Measurements from ENCODE around the gene OR10V1. TPM values are rescaled to one million over a fixed set of nuclear protein-coding genes. Genes with fewer than 3 reads are reported as not detected.

OR10V1 gene
- total and polyA plus RNA-seq, 4 donors = not detected

- intact Hi-C loops (cut with DNase I) = no loop called here
- Histone ChIP-seq H3K27ac (ENCODE audit: low read depth in 1 of 2, low read length in 2 of 2) (no peak overlapping the region), H3K9me3 (ENCODE audit: control insufficient read depth, low read length) (no peaks in the 10 kb centered on the region), H3K4me1 (ENCODE audit: control insufficient read depth in 1 of 2, insufficient read depth in 2 of 2, low read length in 2 of 2) (no peaks in the 10 kb centered on the region), H3K27me3 (ENCODE audit: control insufficient read depth in 1 of 2, insufficient read depth in 2 of 2, low read length in 1 of 2) (no peaks in the 10 kb centered on the region), H3K36me3 (ENCODE audit: control insufficient read depth in 1 of 2, insufficient read depth in 2 of 2, low read length in 1 of 2) (no peaks in the 10 kb centered on the region), H3K4me3 (ENCODE audit: low read length in 2 of 2) (no peak overlapping the region)
- ATAC-seq (ENCODE audit: low FRiP score) = no peak
- WGBS, 2 donors = 91% methylated on average over 1 of the region's 1 CpG
- DNase-seq = no peak
These were observed 13.8 kb upstream of the OR10V1 start for GRCh38 chr11:59727426-59727825.

DNA sequence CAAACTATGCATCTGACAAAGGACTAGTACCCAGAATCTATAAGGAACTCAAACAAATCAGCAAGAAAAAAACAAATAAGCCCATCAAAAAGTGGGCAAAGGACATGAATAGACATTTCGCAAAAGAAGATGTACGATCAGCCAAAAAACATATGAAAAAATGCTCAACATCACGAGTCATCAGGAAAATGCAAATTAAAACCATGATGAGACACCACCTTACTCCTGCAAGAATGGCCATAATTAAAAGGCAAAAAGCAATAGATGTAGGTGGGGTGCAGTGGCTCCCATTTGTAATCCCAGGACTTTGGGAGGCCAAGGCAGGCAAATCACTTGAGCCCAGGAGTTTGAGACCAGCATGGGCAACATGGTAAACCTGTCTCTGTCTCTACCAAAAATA lies 10.4 kb upstream of the OR10V1 start:
- intact Hi-C loops (cut with DNase I) = no loop called here
- Histone ChIP-seq H3K27ac (ENCODE audit: low read depth in 1 of 2, low read length in 2 of 2) (no peak overlapping the region), H3K4me1 (ENCODE audit: control insufficient read depth in 1 of 2, insufficient read depth in 2 of 2, low read length in 2 of 2) (no peaks in the 10 kb centered on the region), H3K4me3 (ENCODE audit: low read length in 2 of 2) (no peak overlapping the region), H3K9me3 (ENCODE audit: control insufficient read depth, low read length) (no peaks in the 10 kb centered on the region), H3K27me3 (ENCODE audit: control insufficient read depth in 1 of 2, insufficient read depth in 2 of 2, low read length in 1 of 2) (no peaks in the 10 kb centered on the region), H3K36me3 (ENCODE audit: control insufficient read depth in 1 of 2, insufficient read depth in 2 of 2, low read length in 1 of 2) (no peaks in the 10 kb centered on the region)
- ATAC-seq (ENCODE audit: low FRiP score) (no peak), DNase-seq (no peak)
- 78 to 86% methylated on average over 3 of the region's 3 CpGs for WGBS, 2 donors

DNA sequence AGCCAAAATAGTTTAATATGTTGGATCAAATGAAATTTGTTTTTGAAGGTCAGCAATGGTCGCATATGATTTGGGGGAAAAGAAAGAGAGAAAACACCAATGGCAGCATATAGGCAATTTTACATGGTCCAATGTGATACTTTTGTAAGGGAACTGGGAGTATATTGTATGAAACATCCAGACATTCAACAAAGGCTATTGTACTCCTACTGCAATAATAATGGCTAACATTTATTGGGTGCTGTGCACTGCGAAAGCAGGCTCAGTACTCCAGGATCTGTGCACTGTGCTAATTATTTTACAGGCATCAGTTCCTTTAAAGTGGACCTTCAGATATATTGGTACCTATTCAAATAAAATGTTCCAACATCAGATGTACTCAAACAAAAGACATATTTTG lies 5.9 kb upstream of the OR10V1 start:
- no peaks in the 10 kb centered on the region for H3K36me3 ChIP-seq (ENCODE audit: control insufficient read depth in 1 of 2, insufficient read depth in 2 of 2, low read length in 1 of 2)

DNA sequence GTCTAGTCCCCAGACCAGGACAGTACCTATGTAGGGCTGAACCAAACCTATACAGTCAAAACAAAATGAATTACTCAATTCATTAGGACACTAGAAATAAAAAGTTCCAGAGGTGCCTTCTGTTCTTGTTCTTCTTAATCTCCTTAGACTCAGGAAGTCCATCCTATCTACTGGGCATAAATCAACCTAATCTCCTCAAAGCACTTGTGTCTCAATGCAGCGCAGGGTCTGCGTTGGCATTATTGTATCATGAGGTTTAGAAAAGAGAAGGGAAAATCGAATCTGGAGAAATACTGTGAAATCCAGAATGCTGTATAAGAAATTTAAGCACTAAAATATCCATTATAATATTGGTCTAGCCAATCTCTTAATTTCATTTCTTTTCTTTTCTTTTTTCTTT lies 2.4 kb upstream of the OR10V1 start:
- Histone ChIP-seq H3K27me3 (ENCODE audit: control insufficient read depth in 1 of 2, insufficient read depth in 2 of 2, low read length in 1 of 2) (peaks cover 0 to 1% of the 10 kb centered on the region in 2 donors), H3K27ac (ENCODE audit: low read depth in 1 of 2, low read length in 2 of 2) (no peak overlapping the region), H3K36me3 (ENCODE audit: control insufficient read depth in 1 of 2, insufficient read depth in 2 of 2, low read length in 1 of 2) (no peaks in the 10 kb centered on the region), H3K4me1 (ENCODE audit: control insufficient read depth in 1 of 2, insufficient read depth in 2 of 2, low read length in 2 of 2) (no peaks in the 10 kb centered on the region), H3K4me3 (ENCODE audit: low read length in 2 of 2) (no peak overlapping the region), H3K9me3 (ENCODE audit: control insufficient read depth, low read length) (no peaks in the 10 kb centered on the region)
- WGBS, 2 donors = 73 to 77% methylated on average over 3 of the region's 3 CpGs
- intact Hi-C loops (cut with DNase I) = no loop called here
- DNase-seq = no peak
- ATAC-seq (ENCODE audit: low FRiP score) = no peak

More for the DNA sequence above, 5.9 kb upstream of the OR10V1 start:
- H3K27me3 ChIP-seq (ENCODE audit: control insufficient read depth in 1 of 2, insufficient read depth in 2 of 2, low read length in 1 of 2) = peaks cover 0 to 1% of the 10 kb centered on the region in 2 donors
- DNase-seq (no peak), ATAC-seq (ENCODE audit: low FRiP score) (no peak)
- H3K4me3 ChIP-seq (ENCODE audit: low read length in 2 of 2) = no peak overlapping the region
- no peaks in the 10 kb centered on the region for H3K9me3 ChIP-seq (ENCODE audit: control insufficient read depth, low read length)
- H3K27ac ChIP-seq (ENCODE audit: low read depth in 1 of 2, low read length in 2 of 2) = no peak overlapping the region
- H3K4me1 ChIP-seq (ENCODE audit: control insufficient read depth in 1 of 2, insufficient read depth in 2 of 2, low read length in 2 of 2) = no peaks in the 10 kb centered on the region
- WGBS, 2 donors = 76 to 80% methylated on average over 2 of the region's 2 CpGs
- intact Hi-C loops (cut with DNase I) = no loop called here

DNA sequence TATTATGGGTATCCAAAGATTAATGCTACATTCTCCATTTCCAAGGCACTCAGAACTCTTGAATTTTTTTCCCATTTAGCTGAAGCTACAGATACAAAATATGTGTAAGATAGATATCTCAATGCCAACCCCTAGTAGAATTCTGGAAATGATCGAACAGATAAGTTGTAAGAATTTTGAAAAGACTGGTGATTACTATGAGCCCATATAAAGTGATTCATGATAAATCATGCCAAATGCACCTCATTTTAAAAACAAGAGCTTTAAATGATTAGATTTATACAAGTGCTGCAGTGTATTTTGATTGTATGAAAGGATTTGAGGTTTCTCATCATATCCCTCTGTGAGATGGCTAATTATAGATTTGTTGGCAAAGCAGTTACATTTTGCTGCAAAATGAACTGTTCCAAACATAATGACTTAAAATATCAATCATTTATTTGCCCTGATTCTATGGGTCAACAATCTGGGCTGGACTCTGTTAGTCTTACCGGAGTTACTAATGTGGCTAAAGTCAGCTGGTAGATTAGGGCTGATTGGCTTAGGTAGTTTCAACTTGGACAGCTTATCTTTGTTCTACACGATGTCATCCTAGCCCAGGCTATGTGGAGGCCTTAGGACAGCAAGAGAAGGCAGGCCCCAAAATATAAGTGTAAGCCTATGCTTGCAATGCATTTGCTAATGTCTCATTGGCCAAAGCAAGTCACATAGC lies 3.4 kb downstream of the OR10V1 start:
- WGBS, 2 donors = 6 to 12% methylated on average over 3 of the region's 3 CpGs
- Histone ChIP-seq H3K27me3 (ENCODE audit: control insufficient read depth in 1 of 2, insufficient read depth in 2 of 2, low read length in 1 of 2) (no peaks in the 10 kb centered on the region), H3K4me3 (ENCODE audit: low read length in 2 of 2) (no peak overlapping the region), H3K4me1 (ENCODE audit: control insufficient read depth in 1 of 2, insufficient read depth in 2 of 2, low read length in 2 of 2) (no peaks in the 10 kb centered on the region), H3K9me3 (ENCODE audit: control insufficient read depth, low read length) (no peaks in the 10 kb centered on the region), H3K36me3 (ENCODE audit: control insufficient read depth in 1 of 2, insufficient read depth in 2 of 2, low read length in 1 of 2) (no peaks in the 10 kb centered on the region), H3K27ac (ENCODE audit: low read depth in 1 of 2, low read length in 2 of 2) (no peak overlapping the region)
- no peak for ATAC-seq (ENCODE audit: low FRiP score)
- intact Hi-C loops (cut with DNase I) = no loop called here
- DNase-seq = no peak

GRCh38 chr11:59708537-59708936 lies 5.1 kb downstream of the OR10V1 start:
- 58% methylated on average over 1 of the region's 1 CpG for WGBS, 2 donors
- ATAC-seq (ENCODE audit: low FRiP score) = no peak

GRCh38 chr11:59707371-59707770 lies 6.3 kb downstream of the OR10V1 start:
- H3K27ac ChIP-seq (ENCODE audit: low read depth in 1 of 2, low read length in 2 of 2) = no peak overlapping the region
- no peaks in the 10 kb centered on the region for H3K9me3 ChIP-seq (ENCODE audit: control insufficient read depth, low read length)
- H3K36me3 ChIP-seq (ENCODE audit: control insufficient read depth in 1 of 2, insufficient read depth in 2 of 2, low read length in 1 of 2) = no peaks in the 10 kb centered on the region
- DNase-seq (no peak), ATAC-seq (ENCODE audit: low FRiP score) (no peak)
- 77 to 86% methylated on average over 1 of the region's 1 CpG for WGBS, 2 donors
- no peaks in the 10 kb centered on the region for H3K4me1 ChIP-seq (ENCODE audit: control insufficient read depth in 1 of 2, insufficient read depth in 2 of 2, low read length in 2 of 2)
- H3K4me3 ChIP-seq (ENCODE audit: low read length in 2 of 2) = no peak overlapping the region
- intact Hi-C loops (cut with DNase I) = no loop called here
- no peaks in the 10 kb centered on the region for H3K27me3 ChIP-seq (ENCODE audit: control insufficient read depth in 1 of 2, insufficient read depth in 2 of 2, low read length in 1 of 2)

More at GRCh38 chr11:59708537-59708936, 5.1 kb downstream of the OR10V1 start:
- H3K4me3 ChIP-seq (ENCODE audit: low read length in 2 of 2) = no peak overlapping the region
- no peaks in the 10 kb centered on the region for H3K9me3 ChIP-seq (ENCODE audit: control insufficient read depth, low read length)
- no peak overlapping the region for H3K27ac ChIP-seq (ENCODE audit: low read depth in 1 of 2, low read length in 2 of 2)
- H3K4me1 ChIP-seq (ENCODE audit: control insufficient read depth in 1 of 2, insufficient read depth in 2 of 2, low read length in 2 of 2) = no peaks in the 10 kb centered on the region
- H3K36me3 ChIP-seq (ENCODE audit: control insufficient read depth in 1 of 2, insufficient read depth in 2 of 2, low read length in 1 of 2) = no peaks in the 10 kb centered on the region
- no peaks in the 10 kb centered on the region for H3K27me3 ChIP-seq (ENCODE audit: control insufficient read depth in 1 of 2, insufficient read depth in 2 of 2, low read length in 1 of 2)
- intact Hi-C loops (cut with DNase I) = no loop called here
- DNase-seq = no peak

DNA sequence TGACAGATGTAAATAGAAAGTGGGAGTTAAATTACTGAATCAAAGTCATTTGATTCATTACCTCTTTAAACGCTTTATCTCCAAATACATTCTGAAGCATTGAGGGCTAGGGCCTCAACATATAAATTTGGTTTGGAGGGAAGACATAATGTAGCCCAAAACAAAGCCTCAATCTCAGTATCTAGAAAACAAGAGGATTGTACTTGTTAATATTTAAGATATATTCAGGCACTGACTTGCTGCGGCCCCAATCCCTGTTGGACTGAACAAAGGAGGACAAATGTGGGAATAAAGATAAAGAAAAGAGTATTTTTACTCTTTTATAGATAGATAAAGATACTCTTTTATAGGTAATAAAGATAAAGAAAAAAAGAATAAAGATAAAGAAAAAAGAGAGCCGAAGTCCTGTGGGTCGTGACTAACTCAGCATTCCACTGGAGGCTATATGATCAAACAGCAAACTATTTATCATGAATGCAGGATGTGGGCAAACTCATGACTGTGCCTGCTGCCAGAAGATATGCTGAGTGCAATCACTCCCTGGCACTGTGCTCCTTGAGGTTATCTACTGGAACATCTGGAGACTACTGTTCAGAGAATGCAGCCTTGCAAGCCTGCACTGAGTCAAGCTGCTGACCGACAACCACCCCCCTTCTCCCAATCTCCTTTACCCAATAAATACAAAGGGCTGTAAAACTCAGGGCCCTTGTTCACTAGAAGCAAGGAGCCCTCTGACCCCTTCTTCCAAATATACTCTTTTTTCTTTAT lies 6.9 kb downstream of the OR10V1 start:
- H3K4me1 ChIP-seq (ENCODE audit: control insufficient read depth in 1 of 2, insufficient read depth in 2 of 2, low read length in 2 of 2) = no peaks in the 10 kb centered on the region
- DNase-seq (no peak), ATAC-seq (ENCODE audit: low FRiP score) (no peak)
- no peaks in the 10 kb centered on the region for H3K9me3 ChIP-seq (ENCODE audit: control insufficient read depth, low read length)
- intact Hi-C loops (cut with DNase I) = no loop called here
- no peaks in the 10 kb centered on the region for H3K27me3 ChIP-seq (ENCODE audit: control insufficient read depth in 1 of 2, insufficient read depth in 2 of 2, low read length in 1 of 2)
- 80 to 86% methylated on average over 5 of the region's 5 CpGs for WGBS, 2 donors
- H3K4me3 ChIP-seq (ENCODE audit: low read length in 2 of 2) = no peak overlapping the region
- no peak overlapping the region for H3K27ac ChIP-seq (ENCODE audit: low read depth in 1 of 2, low read length in 2 of 2)
- no peaks in the 10 kb centered on the region for H3K36me3 ChIP-seq (ENCODE audit: control insufficient read depth in 1 of 2, insufficient read depth in 2 of 2, low read length in 1 of 2)

- ATAC-seq (ENCODE audit: low FRiP score) (no peak), DNase-seq (no peak)
- Histone ChIP-seq H3K27ac (ENCODE audit: low read depth in 1 of 2, low read length in 2 of 2) (no peak overlapping the region), H3K4me3 (ENCODE audit: low read length in 2 of 2) (no peak overlapping the region), H3K4me1 (ENCODE audit: control insufficient read depth in 1 of 2, insufficient read depth in 2 of 2, low read length in 2 of 2) (no peaks in the 10 kb centered on the region), H3K9me3 (ENCODE audit: control insufficient read depth, low read length) (no peaks in the 10 kb centered on the region), H3K27me3 (ENCODE audit: control insufficient read depth in 1 of 2, insufficient read depth in 2 of 2, low read length in 1 of 2) (peaks cover 0 to 2% of the 10 kb centered on the region in 2 donors), H3K36me3 (ENCODE audit: control insufficient read depth in 1 of 2, insufficient read depth in 2 of 2, low read length in 1 of 2) (no peaks in the 10 kb centered on the region)
- intact Hi-C loops (cut with DNase I) = no loop called here
- WGBS, 2 donors = 86 to 90% methylated on average over 6 of the region's 6 CpGs
These were observed 8.4 kb downstream of the OR10V1 start for GRCh38 chr11:59705294-59705693.
